SK-N-SH treated with all-trans-retinoic acid at 6 μM for 48 hours (cell line): ENCODE results near the gene PCDHGA5.

Experiments
- CSRNP3 ChIP-seq: fragments of 250-450 bp; sonication (Bioruptor Pico); IDR thresholded peaks from 2 replicates; pipeline ENCODE4 v1.5.1; 2021; ENCODE audit warnings: mild to moderate bottlenecking, moderate library complexity
- GLIS3 ChIP-seq: fragments of 250-450 bp; sonication (Bioruptor Pico); IDR thresholded peaks from 2 replicates; pipeline ENCODE4 v1.5.0; 2020; ENCODE audit warnings: mild to moderate bottlenecking, moderate library complexity
- ISL1 ChIP-seq: fragments of 250-450 bp; sonication (Bioruptor Pico); IDR thresholded peaks from 2 replicates; pipeline ENCODE4 v2.1.2; 2022; ENCODE audit warnings: mild to moderate bottlenecking, moderate library complexity
- RARB ChIP-seq: fragments of 250-450 bp; sonication (Bioruptor Pico); IDR thresholded peaks from 2 replicates; pipeline ENCODE4 v1.8.0; 2021; ENCODE audit warnings: mild to moderate bottlenecking, moderate library complexity
- SNAI2 ChIP-seq: fragments of 250-450 bp; sonication (Bioruptor Pico); IDR thresholded peaks from 2 replicates; pipeline ENCODE4 v1.5.0; 2020; ENCODE audit warnings: mild to moderate bottlenecking, moderate library complexity
- TCF4 ChIP-seq: fragments of 250-450 bp; sonication (Bioruptor Pico); IDR thresholded peaks from 2 replicates; pipeline ENCODE4 v1.8.0; 2021; ENCODE audit warnings: mild to moderate bottlenecking, moderate library complexity, borderline replicate concordance
- TOX ChIP-seq: fragments of 250-450 bp; sonication (Bioruptor Pico); IDR thresholded peaks from 2 replicates; pipeline ENCODE4 v1.8.0; 2021; ENCODE audit warnings: mild to moderate bottlenecking, moderate library complexity, borderline replicate concordance
- TSHZ2 ChIP-seq: fragments of 250-450 bp; sonication (Bioruptor Pico); IDR thresholded peaks from 2 replicates; pipeline ENCODE4 v1.5.0; 2020; ENCODE audit warnings: mild to moderate bottlenecking, moderate library complexity
- ZFP3 ChIP-seq: fragments of 250-450 bp; sonication (Bioruptor Pico); IDR thresholded peaks from 2 replicates; pipeline ENCODE4 v1.5.0; 2020; ENCODE audit warnings: mild to moderate bottlenecking, moderate library complexity
- ZFP30 ChIP-seq: fragments of 450-650 bp; formaldehyde crosslinking; IDR thresholded peaks from 2 replicates; pipeline ENCODE4 v1.5.0; 2022; ENCODE audit warnings: mild to moderate bottlenecking, moderate library complexity
- ZNF565 ChIP-seq: fragments of 450-650 bp; formaldehyde crosslinking; conservative IDR thresholded peaks from 2 replicates; pipeline ENCODE4 v1.5.0; 2020; ENCODE audit warnings: low read depth, mild to moderate bottlenecking, moderate library complexity
- TF ChIP-seq, protein P1 (sequence below): fragments of 250-450 bp; sonication (Bioruptor Pico); IDR thresholded peaks from 2 replicates; pipeline ENCODE4 v1.8.0; 2021; ENCODE audit warnings: low read depth, mild to moderate bottlenecking, moderate library complexity, borderline replicate concordance
- TF ChIP-seq, protein P2 (sequence below): fragments of 250-450 bp; sonication (Bioruptor Pico); IDR thresholded peaks from 2 replicates; pipeline ENCODE4 v1.8.0; 2020; ENCODE audit warnings: mild to moderate bottlenecking, moderate library complexity, borderline replicate concordance

- no peak for TF ChIP-seq ZFP30 (CRISPR knock-in tag)
- TF ChIP-seq TCF4 = no peak
- no peak for TF ChIP-seq ZFP3 (CRISPR knock-in tag)
- TF ChIP-seq, protein P1, sequence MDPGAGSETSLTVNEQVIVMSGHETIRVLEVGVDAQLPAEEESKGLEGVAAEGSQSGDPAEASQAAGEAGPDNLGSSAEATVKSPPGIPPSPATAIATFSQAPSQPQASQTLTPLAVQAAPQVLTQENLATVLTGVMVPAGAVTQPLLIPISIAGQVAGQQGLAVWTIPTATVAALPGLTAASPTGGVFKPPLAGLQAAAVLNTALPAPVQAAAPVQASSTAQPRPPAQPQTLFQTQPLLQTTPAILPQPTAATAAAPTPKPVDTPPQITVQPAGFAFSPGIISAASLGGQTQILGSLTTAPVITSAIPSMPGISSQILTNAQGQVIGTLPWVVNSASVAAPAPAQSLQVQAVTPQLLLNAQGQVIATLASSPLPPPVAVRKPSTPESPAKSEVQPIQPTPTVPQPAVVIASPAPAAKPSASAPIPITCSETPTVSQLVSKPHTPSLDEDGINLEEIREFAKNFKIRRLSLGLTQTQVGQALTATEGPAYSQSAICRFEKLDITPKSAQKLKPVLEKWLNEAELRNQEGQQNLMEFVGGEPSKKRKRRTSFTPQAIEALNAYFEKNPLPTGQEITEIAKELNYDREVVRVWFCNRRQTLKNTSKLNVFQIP (CRISPR knock-in tag) = no peak
- no peak for TF ChIP-seq SNAI2 (CRISPR knock-in tag)
- TF ChIP-seq TSHZ2 (CRISPR knock-in tag) = no peak
- TF ChIP-seq GLIS3 (CRISPR knock-in tag) = no peak
- no peak for TF ChIP-seq CSRNP3 (CRISPR knock-in tag)
- TF ChIP-seq ZNF565 (CRISPR knock-in tag) = no peak
- TF ChIP-seq, protein P2, sequence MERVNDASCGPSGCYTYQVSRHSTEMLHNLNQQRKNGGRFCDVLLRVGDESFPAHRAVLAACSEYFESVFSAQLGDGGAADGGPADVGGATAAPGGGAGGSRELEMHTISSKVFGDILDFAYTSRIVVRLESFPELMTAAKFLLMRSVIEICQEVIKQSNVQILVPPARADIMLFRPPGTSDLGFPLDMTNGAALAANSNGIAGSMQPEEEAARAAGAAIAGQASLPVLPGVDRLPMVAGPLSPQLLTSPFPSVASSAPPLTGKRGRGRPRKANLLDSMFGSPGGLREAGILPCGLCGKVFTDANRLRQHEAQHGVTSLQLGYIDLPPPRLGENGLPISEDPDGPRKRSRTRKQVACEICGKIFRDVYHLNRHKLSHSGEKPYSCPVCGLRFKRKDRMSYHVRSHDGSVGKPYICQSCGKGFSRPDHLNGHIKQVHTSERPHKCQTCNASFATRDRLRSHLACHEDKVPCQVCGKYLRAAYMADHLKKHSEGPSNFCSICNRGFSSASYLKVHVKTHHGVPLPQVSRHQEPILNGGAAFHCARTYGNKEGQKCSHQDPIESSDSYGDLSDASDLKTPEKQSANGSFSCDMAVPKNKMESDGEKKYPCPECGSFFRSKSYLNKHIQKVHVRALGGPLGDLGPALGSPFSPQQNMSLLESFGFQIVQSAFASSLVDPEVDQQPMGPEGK (CRISPR knock-in tag) = no peak
- TF ChIP-seq ISL1 = no peak
- no peak for TF ChIP-seq TOX (CRISPR knock-in tag)
- no peak for TF ChIP-seq RARB (CRISPR knock-in tag)
Measured at GRCh38 chr5:141373673-141374317, 9.8 kb downstream of the PCDHGA5 start, which contains the start of gene PCDHGA6.
